ENCODE data around the gene P3R3URF. TPM values are rescaled to one million over a fixed set of nuclear protein-coding genes. Genes with fewer than 3 reads are reported as not detected.

The P3R3URF gene
- total and polyA plus RNA-seq, 2 donors from 2014 or later, result not detected

GRCh38 chr1:46130606-46131005, 45.7 kb downstream of the P3R3URF start:
- Histone ChIP-seq H3K27ac (ENCODE audit: low read depth in 2 of 2, low read length in 2 of 2) (no peak overlapping the region), H3K4me1 (ENCODE audit: control insufficient read depth in 2 of 3, insufficient read depth in 2 of 3, low read depth in 1 of 3, low read length in 3 of 3) (peaks cover 4 to 7% (median 4%) of the 10 kb centered on the region in 3 donors), H3K9me3 (ENCODE audit: control insufficient read depth in 2 of 3, insufficient read depth in 1 of 3, low read length in 3 of 3) (no peaks in the 10 kb centered on the region), H3K27me3 (ENCODE audit: control insufficient read depth, insufficient read depth, low read length) (no peaks in the 10 kb centered on the region), H3K9ac (ENCODE audit: low read length in 3 of 3) (peak overlapping the region in 2 of 3 donors; percentile 17 to 87), H3K36me3 (ENCODE audit: control insufficient read depth in 2 of 3, insufficient read depth in 3 of 3, low read length in 3 of 3) (no peaks in the 10 kb centered on the region), H3K4me3 (ENCODE audit: low read length in 3 of 3) (peak overlapping the region; percentile 77 to 91 (median 86))
- intact Hi-C loops (cut with DNase I), result no loop called here
- DNase-seq, result peak in 2 of 5 donors; percentile 17 to 48
- TF ChIP-seq, protein P1, sequence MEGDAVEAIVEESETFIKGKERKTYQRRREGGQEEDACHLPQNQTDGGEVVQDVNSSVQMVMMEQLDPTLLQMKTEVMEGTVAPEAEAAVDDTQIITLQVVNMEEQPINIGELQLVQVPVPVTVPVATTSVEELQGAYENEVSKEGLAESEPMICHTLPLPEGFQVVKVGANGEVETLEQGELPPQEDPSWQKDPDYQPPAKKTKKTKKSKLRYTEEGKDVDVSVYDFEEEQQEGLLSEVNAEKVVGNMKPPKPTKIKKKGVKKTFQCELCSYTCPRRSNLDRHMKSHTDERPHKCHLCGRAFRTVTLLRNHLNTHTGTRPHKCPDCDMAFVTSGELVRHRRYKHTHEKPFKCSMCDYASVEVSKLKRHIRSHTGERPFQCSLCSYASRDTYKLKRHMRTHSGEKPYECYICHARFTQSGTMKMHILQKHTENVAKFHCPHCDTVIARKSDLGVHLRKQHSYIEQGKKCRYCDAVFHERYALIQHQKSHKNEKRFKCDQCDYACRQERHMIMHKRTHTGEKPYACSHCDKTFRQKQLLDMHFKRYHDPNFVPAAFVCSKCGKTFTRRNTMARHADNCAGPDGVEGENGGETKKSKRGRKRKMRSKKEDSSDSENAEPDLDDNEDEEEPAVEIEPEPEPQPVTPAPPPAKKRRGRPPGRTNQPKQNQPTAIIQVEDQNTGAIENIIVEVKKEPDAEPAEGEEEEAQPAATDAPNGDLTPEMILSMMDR (IDR thresholded peaks at IDR 0.05; ENCODE audit: borderline replicate concordance, extremely low read depth, insufficient read depth), result no peak
- no peak for FAIRE-seq

GRCh38 chr1:46130121-46130520, 46.2 kb downstream of the P3R3URF start:
- Histone ChIP-seq H3K27me3 (ENCODE audit: control insufficient read depth, insufficient read depth, low read length) (no peaks in the 10 kb centered on the region), H3K9ac (ENCODE audit: low read length in 3 of 3) (peak overlapping the region in 2 of 3 donors; percentile 17 to 87), H3K4me1 (ENCODE audit: control insufficient read depth in 2 of 3, insufficient read depth in 2 of 3, low read depth in 1 of 3, low read length in 3 of 3) (peaks cover 4% of the 10 kb centered on the region in 3 donors), H3K27ac (ENCODE audit: low read depth in 2 of 2, low read length in 2 of 2) (no peak overlapping the region), H3K9me3 (ENCODE audit: control insufficient read depth in 2 of 3, insufficient read depth in 1 of 3, low read length in 3 of 3) (no peaks in the 10 kb centered on the region), H3K4me3 (ENCODE audit: low read length in 3 of 3) (peak overlapping the region; percentile 77 to 91 (median 86)), H3K36me3 (ENCODE audit: control insufficient read depth in 2 of 3, insufficient read depth in 3 of 3, low read length in 3 of 3) (no peaks in the 10 kb centered on the region)
- intact Hi-C loops (cut with DNase I), result no loop called here
- TF ChIP-seq, protein P1 (IDR thresholded peaks at IDR 0.05; ENCODE audit: borderline replicate concordance, extremely low read depth, insufficient read depth), result no peak
- DNase-seq (peak in 1 of 5 donors; percentile 10), FAIRE-seq (no peak)

GRCh38 chr1:46128344-46128743, 47.9 kb downstream of the P3R3URF start:
- H3K9me3 ChIP-seq (ENCODE audit: control insufficient read depth in 2 of 3, insufficient read depth in 1 of 3, low read length in 3 of 3), result no peaks in the 10 kb centered on the region
- intact Hi-C loops (cut with DNase I), result no loop called here
- FAIRE-seq (no peak), DNase-seq (no peak)
- no peaks in the 10 kb centered on the region for H3K27me3 ChIP-seq (ENCODE audit: control insufficient read depth, insufficient read depth, low read length)
- no peak overlapping the region for H3K4me3 ChIP-seq (ENCODE audit: low read length in 3 of 3)
- no peaks in the 10 kb centered on the region for H3K4me1 ChIP-seq (ENCODE audit: control insufficient read depth in 2 of 3, insufficient read depth in 2 of 3, low read depth in 1 of 3, low read length in 3 of 3)
- no peak overlapping the region for H3K27ac ChIP-seq (ENCODE audit: low read depth in 2 of 2, low read length in 2 of 2)
- H3K9ac ChIP-seq (ENCODE audit: low read length in 3 of 3), result no peak overlapping the region
- TF ChIP-seq, protein P1 (IDR thresholded peaks at IDR 0.05; ENCODE audit: borderline replicate concordance, extremely low read depth, insufficient read depth), result no peak
- H3K36me3 ChIP-seq (ENCODE audit: control insufficient read depth in 2 of 3, insufficient read depth in 3 of 3, low read length in 3 of 3), result no peaks in the 10 kb centered on the region

Other genes with a start within 250 kb of the P3R3URF start
- 44.2 TPM for gene PIK3R3, start 43.9 kb downstream of the P3R3URF start, total RNA-seq
- 9.7 TPM for gene PIK3R3, start 43.9 kb downstream of the P3R3URF start, polyA plus RNA-seq (ENCODE audit: insufficient read depth, low read depth, low replicate concordance)
- 578 TPM for gene TSPAN1, start 1.4 kb downstream of the P3R3URF start, total RNA-seq
- gene TSPAN1, start 1.4 kb downstream of the P3R3URF start, polyA plus RNA-seq (ENCODE audit: insufficient read depth, low read depth, low replicate concordance), result 518 TPM
- gene POMGNT1, start 21.9 kb upstream of the P3R3URF start, total RNA-seq, result 65.1 TPM
- gene POMGNT1, start 21.9 kb upstream of the P3R3URF start, polyA plus RNA-seq (ENCODE audit: insufficient read depth, low read depth, low replicate concordance), result 129 TPM
- gene LURAP1, start 26.8 kb upstream of the P3R3URF start, total RNA-seq, result 11.2 TPM
- 8.4 TPM for gene LURAP1, start 26.8 kb upstream of the P3R3URF start, polyA plus RNA-seq (ENCODE audit: insufficient read depth, low read depth, low replicate concordance)
- 1.7 TPM for gene RAD54L, start 71.3 kb upstream of the P3R3URF start, total RNA-seq
- gene RAD54L, start 71.3 kb upstream of the P3R3URF start, polyA plus RNA-seq (ENCODE audit: insufficient read depth, low read depth, low replicate concordance), result 1.2 TPM
- gene LRRC41, start 127.1 kb upstream of the P3R3URF start, total RNA-seq, result 59.6 TPM
- 37.4 TPM for gene LRRC41, start 127.1 kb upstream of the P3R3URF start, polyA plus RNA-seq (ENCODE audit: insufficient read depth, low read depth, low replicate concordance)
- gene UQCRH, start 127.2 kb upstream of the P3R3URF start, total RNA-seq, result 188 TPM
- 850 TPM for gene UQCRH, start 127.2 kb upstream of the P3R3URF start, polyA plus RNA-seq (ENCODE audit: insufficient read depth, low read depth, low replicate concordance)
- 32.2 TPM for gene NSUN4, start 164.3 kb upstream of the P3R3URF start, total RNA-seq
- gene NSUN4, start 164.3 kb upstream of the P3R3URF start, polyA plus RNA-seq (ENCODE audit: insufficient read depth, low read depth, low replicate concordance), result 12.4 TPM
- gene FAAH, start 217.8 kb upstream of the P3R3URF start, total RNA-seq, result 39.3 TPM
- gene FAAH, start 217.8 kb upstream of the P3R3URF start, polyA plus RNA-seq (ENCODE audit: insufficient read depth, low read depth, low replicate concordance), result 50.7 TPM